ENCODE results near the gene ARHGEF28. TPM values are rescaled to one million over a fixed set of nuclear protein-coding genes. Genes with fewer than 3 reads are reported as not detected.

ARHGEF28 gene
- total and polyA plus RNA-seq, 2 of the 13 experiments (the other 11 are each of a cell fraction or from before 2014, with no cell fraction given), result 17.4 to 34.1 TPM

GRCh38 chr5:73654819-73655318 lies 28.9 kb downstream of the ARHGEF28 start:
- peak overlapping the region in 1 of 3 experiments; percentile 17; a peak in 1 of 6 replicates for H3K4me3 ChIP-seq (replicated peaks in 1 of 3; ENCODE audit: insufficient read depth in 1 of 3, low read depth in 2 of 3, low read length in 3 of 3)
- ATAC-seq, result peak; percentile 84
- peak overlapping the region; percentile 60 for H3K4me2 ChIP-seq (ENCODE audit: low read depth, low read length)
- BruUV-seq (replicated peaks), result no TSS peak
- H3K9ac ChIP-seq (ENCODE audit: insufficient read depth, low read depth, low read length), result peak overlapping the region; percentile 21
- WGBS (ENCODE audit: low lambda C conversion rate), result 6% methylated on average over 2 of the region's 2 CpGs
- ChIA-PET POLR2A (interaction anchor here (0.6 to 1.9 kb wide), 10 partner anchors 9 to 159 kb away, joined by 3 to 20 read pairs (median 5); partner anchors contain the start of gene ARHGEF28), CTCF (ENCODE audit: low intra/inter-chr PET ratio, low total read pairs) (no interaction called here)
- no peaks in the 10 kb centered on the region for H3K9me3 ChIP-seq (ENCODE audit: low read length)
- intact Hi-C loops (cut with micrococcal nuclease; ENCODE audit: unreplicated experiment), result no loop called here
- peaks cover 60% of the 10 kb centered on the region for H3K4me1 ChIP-seq (ENCODE audit: insufficient read depth, low read length)
- H3K27ac ChIP-seq (ENCODE audit: extremely low read length, insufficient read depth, low read length), result peak overlapping the region; percentile 68
- H4K20me1 ChIP-seq (ENCODE audit: insufficient read depth, low read length), result no peaks in the 10 kb centered on the region
- H3K36me3 ChIP-seq (replicated peaks in 1 of 2; ENCODE audit: control insufficient read depth in 1 of 2, insufficient read depth in 2 of 2, low read length in 2 of 2), result peaks cover 0 to 1% of the 10 kb centered on the region in 2 experiments; a peak in 2 of 5 replicates
- in situ Hi-C loops (cut with HindIII; ENCODE audit: extremely low pct_ligation_motif_present, low pct_unique_long_range_greater_than_20kb), result no loop called here
- H3K79me2 ChIP-seq (ENCODE audit: insufficient read depth, low read length), result peaks cover 59% of the 10 kb centered on the region
- DNase-seq (ENCODE audit: low spot score), result peak; percentile 71
- no peaks in the 10 kb centered on the region for H3K27me3 ChIP-seq (ENCODE audit: control insufficient read depth in 1 of 2, insufficient read depth in 2 of 2, low read length in 2 of 2)
- no peak overlapping the region for H2AFZ ChIP-seq (ENCODE audit: low read length)
- peak; percentile 63 for FAIRE-seq
- peak; percentile 53 for TF ChIP-seq ZNF331 (CRISPR knock-in tag; IDR thresholded peaks at IDR 0.05)
- TF ChIP-seq, protein P1, sequence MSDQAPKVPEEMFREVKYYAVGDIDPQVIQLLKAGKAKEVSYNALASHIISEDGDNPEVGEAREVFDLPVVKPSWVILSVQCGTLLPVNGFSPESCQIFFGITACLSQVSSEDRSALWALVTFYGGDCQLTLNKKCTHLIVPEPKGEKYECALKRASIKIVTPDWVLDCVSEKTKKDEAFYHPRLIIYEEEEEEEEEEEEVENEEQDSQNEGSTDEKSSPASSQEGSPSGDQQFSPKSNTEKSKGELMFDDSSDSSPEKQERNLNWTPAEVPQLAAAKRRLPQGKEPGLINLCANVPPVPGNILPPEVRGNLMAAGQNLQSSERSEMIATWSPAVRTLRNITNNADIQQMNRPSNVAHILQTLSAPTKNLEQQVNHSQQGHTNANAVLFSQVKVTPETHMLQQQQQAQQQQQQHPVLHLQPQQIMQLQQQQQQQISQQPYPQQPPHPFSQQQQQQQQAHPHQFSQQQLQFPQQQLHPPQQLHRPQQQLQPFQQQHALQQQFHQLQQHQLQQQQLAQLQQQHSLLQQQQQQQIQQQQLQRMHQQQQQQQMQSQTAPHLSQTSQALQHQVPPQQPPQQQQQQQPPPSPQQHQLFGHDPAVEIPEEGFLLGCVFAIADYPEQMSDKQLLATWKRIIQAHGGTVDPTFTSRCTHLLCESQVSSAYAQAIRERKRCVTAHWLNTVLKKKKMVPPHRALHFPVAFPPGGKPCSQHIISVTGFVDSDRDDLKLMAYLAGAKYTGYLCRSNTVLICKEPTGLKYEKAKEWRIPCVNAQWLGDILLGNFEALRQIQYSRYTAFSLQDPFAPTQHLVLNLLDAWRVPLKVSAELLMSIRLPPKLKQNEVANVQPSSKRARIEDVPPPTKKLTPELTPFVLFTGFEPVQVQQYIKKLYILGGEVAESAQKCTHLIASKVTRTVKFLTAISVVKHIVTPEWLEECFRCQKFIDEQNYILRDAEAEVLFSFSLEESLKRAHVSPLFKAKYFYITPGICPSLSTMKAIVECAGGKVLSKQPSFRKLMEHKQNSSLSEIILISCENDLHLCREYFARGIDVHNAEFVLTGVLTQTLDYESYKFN (CRISPR knock-in tag; conservative IDR thresholded peaks at IDR 0.05), result peak; percentile 77
- peak; percentile 95 for TF ChIP-seq ZNF644 (CRISPR knock-in tag; IDR thresholded peaks at IDR 0.05; ENCODE audit: low read depth)
- TF ChIP-seq FOSL2 (CRISPR knock-in tag; IDR thresholded peaks at IDR 0.05), result no peak; the same call in 1 of the 2 replicates
- TF ChIP-seq JUND (CRISPR knock-in tag; IDR thresholded peaks at IDR 0.05), result no peak
- no peak for TF ChIP-seq ZNF615 (CRISPR knock-in tag; IDR thresholded peaks at IDR 0.05; ENCODE audit: borderline replicate concordance)
- peak; percentile 24; the same call in 1 of the 2 replicates for TF ChIP-seq ZKSCAN8 (CRISPR knock-in tag; IDR thresholded peaks at IDR 0.05; ENCODE audit: borderline replicate concordance)
- no peak for TF ChIP-seq MEIS2 (CRISPR knock-in tag; IDR thresholded peaks at IDR 0.05)
- TF ChIP-seq ZNF7 (CRISPR knock-in tag; IDR thresholded peaks at IDR 0.05), result no peak
- TF ChIP-seq, protein P2, sequence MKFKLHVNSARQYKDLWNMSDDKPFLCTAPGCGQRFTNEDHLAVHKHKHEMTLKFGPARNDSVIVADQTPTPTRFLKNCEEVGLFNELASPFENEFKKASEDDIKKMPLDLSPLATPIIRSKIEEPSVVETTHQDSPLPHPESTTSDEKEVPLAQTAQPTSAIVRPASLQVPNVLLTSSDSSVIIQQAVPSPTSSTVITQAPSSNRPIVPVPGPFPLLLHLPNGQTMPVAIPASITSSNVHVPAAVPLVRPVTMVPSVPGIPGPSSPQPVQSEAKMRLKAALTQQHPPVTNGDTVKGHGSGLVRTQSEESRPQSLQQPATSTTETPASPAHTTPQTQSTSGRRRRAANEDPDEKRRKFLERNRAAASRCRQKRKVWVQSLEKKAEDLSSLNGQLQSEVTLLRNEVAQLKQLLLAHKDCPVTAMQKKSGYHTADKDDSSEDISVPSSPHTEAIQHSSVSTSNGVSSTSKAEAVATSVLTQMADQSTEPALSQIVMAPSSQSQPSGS (CRISPR knock-in tag; IDR thresholded peaks at IDR 0.05), result no peak
- no peak for TF ChIP-seq CC2D1A (CRISPR knock-in tag; IDR thresholded peaks at IDR 0.05)
- peak; percentile 24; the same call in 1 of the 2 replicates for TF ChIP-seq MED1 (CRISPR knock-in tag; IDR thresholded peaks at IDR 0.05)
- no peak for TF ChIP-seq EED (CRISPR knock-in tag; IDR thresholded peaks at IDR 0.05)
- peak; percentile 86 for TF ChIP-seq NR2F2 (IDR thresholded peaks at IDR 0.05; ENCODE audit: borderline replicate concordance, low read depth)
- peak; percentile 81 for TF ChIP-seq MIER2 (CRISPR knock-in tag; IDR thresholded peaks at IDR 0.05)
- no peak for TF ChIP-seq NFYC (CRISPR knock-in tag; IDR thresholded peaks at IDR 0.05)
- peak; percentile 75 for TF ChIP-seq SOX5 (CRISPR knock-in tag; IDR thresholded peaks at IDR 0.05; ENCODE audit: borderline replicate concordance)
- TF ChIP-seq MBD4 (IDR thresholded peaks at IDR 0.05; ENCODE audit: borderline replicate concordance, low read length), result 0 out of 2 replicates have a peak, but pooled peaks have one; percentile 25
- TF ChIP-seq, protein P3, sequence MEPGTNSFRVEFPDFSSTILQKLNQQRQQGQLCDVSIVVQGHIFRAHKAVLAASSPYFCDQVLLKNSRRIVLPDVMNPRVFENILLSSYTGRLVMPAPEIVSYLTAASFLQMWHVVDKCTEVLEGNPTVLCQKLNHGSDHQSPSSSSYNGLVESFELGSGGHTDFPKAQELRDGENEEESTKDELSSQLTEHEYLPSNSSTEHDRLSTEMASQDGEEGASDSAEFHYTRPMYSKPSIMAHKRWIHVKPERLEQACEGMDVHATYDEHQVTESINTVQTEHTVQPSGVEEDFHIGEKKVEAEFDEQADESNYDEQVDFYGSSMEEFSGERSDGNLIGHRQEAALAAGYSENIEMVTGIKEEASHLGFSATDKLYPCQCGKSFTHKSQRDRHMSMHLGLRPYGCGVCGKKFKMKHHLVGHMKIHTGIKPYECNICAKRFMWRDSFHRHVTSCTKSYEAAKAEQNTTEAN (CRISPR knock-in tag; conservative IDR thresholded peaks at IDR 0.05), result peak; percentile 42; the same call in 1 of the 2 replicates
- peak; percentile 69; the same call in 1 of the 2 replicates for TF ChIP-seq POGZ (CRISPR knock-in tag; IDR thresholded peaks at IDR 0.05)
- 0 out of 2 replicates have a peak, but pooled peaks have one; percentile 14 for TF ChIP-seq ZNF264 (CRISPR knock-in tag; IDR thresholded peaks at IDR 0.05)
